ENCODE data around the gene DIP2A. TPM values are rescaled to one million over a fixed set of nuclear protein-coding genes. Genes with fewer than 3 reads are reported as not detected.

Gene DIP2A
- polyA plus RNA-seq, 1 donor from 2014 or later = 45.0 TPM

- H3K27me3 ChIP-seq (ENCODE audit: insufficient read depth, low read depth, low read length) = no peaks in the 10 kb centered on the region
- no peaks in the 10 kb centered on the region for H3K36me3 ChIP-seq (ENCODE audit: insufficient read depth, low read length)
- no peaks in the 10 kb centered on the region for H3F3A ChIP-seq (ENCODE audit: insufficient read depth, low read length, poor library complexity, severe bottlenecking)
- no peak overlapping the region for H3K4me2 ChIP-seq (ENCODE audit: low read length)
- H3K4me3 ChIP-seq (ENCODE audit: low read length) = no peak overlapping the region
- no peaks in the 10 kb centered on the region for H4K20me1 ChIP-seq (ENCODE audit: insufficient read depth)
- H3K9me2 ChIP-seq (ENCODE audit: insufficient read depth, low read length) = no peaks in the 10 kb centered on the region
- H3K27ac ChIP-seq (ENCODE audit: low read length) = no peak overlapping the region
- no peaks in the 10 kb centered on the region for H3K9me3 ChIP-seq (ENCODE audit: low read length)
- no peaks in the 10 kb centered on the region for H3K79me2 ChIP-seq (replicated peaks; ENCODE audit: insufficient read depth, low read length)
- TF ChIP-seq CTCF (IDR thresholded peaks at IDR 0.05; ENCODE audit: poor library complexity, severe bottlenecking) = no peak
- TF ChIP-seq TAF1 (IDR thresholded peaks at IDR 0.05; ENCODE audit: low read depth) = no peak
- no peak for TF ChIP-seq EZH2 (IDR thresholded peaks at IDR 0.05; ENCODE audit: borderline replicate concordance, insufficient read depth, low read length, poor library complexity, severe bottlenecking)
- TF ChIP-seq RAD21 (conservative IDR thresholded peaks at IDR 0.05) = no peak
- TF ChIP-seq POLR2AphosphoS5 (IDR thresholded peaks at IDR 0.05) = no peak
- TF ChIP-seq REST (IDR thresholded peaks at IDR 0.05; ENCODE audit: borderline replicate concordance) = no peak
- no peak for TF ChIP-seq SMC3 (conservative IDR thresholded peaks at IDR 0.05; ENCODE audit: poor library complexity)
- TF ChIP-seq EP300 (conservative IDR thresholded peaks at IDR 0.05; ENCODE audit: poor library complexity, severe bottlenecking) = no peak
- no peak overlapping the region for H2AFZ ChIP-seq (ENCODE audit: low read depth, low read length)
- no peak overlapping the region for H3K9ac ChIP-seq (ENCODE audit: low read length)
Observed at GRCh38 chr21:46439906-46440305, 18.8 kb upstream of the DIP2A start.

- Histone ChIP-seq H3K36me3 (ENCODE audit: insufficient read depth, low read length) (no peaks in the 10 kb centered on the region), H3K9me2 (ENCODE audit: insufficient read depth, low read length) (no peaks in the 10 kb centered on the region), H3K4me3 (ENCODE audit: low read length) (no peak overlapping the region), H3K4me2 (ENCODE audit: low read length) (no peak overlapping the region), H3K27me3 (ENCODE audit: insufficient read depth, low read depth, low read length) (no peaks in the 10 kb centered on the region), H2AFZ (ENCODE audit: low read depth, low read length) (no peak overlapping the region), H3K27ac (ENCODE audit: low read length) (no peak overlapping the region), H4K20me1 (ENCODE audit: insufficient read depth) (no peaks in the 10 kb centered on the region), H3K9ac (ENCODE audit: low read length) (no peak overlapping the region), H3K79me2 (replicated peaks; ENCODE audit: insufficient read depth, low read length) (no peaks in the 10 kb centered on the region), H3K9me3 (ENCODE audit: low read length) (no peaks in the 10 kb centered on the region), H3F3A (ENCODE audit: insufficient read depth, low read length, poor library complexity, severe bottlenecking) (no peaks in the 10 kb centered on the region)
- TF ChIP-seq REST (IDR thresholded peaks at IDR 0.05; ENCODE audit: borderline replicate concordance) (no peak), TAF1 (IDR thresholded peaks at IDR 0.05; ENCODE audit: low read depth) (no peak), RAD21 (conservative IDR thresholded peaks at IDR 0.05) (no peak), EZH2 (IDR thresholded peaks at IDR 0.05; ENCODE audit: borderline replicate concordance, insufficient read depth, low read length, poor library complexity, severe bottlenecking) (no peak), MXI1 (conservative IDR thresholded peaks at IDR 0.05; ENCODE audit: poor library complexity, severe bottlenecking) (no peak), POLR2AphosphoS5 (IDR thresholded peaks at IDR 0.05) (no peak), CTCF (IDR thresholded peaks at IDR 0.05; ENCODE audit: poor library complexity, severe bottlenecking) (no peak), SMC3 (conservative IDR thresholded peaks at IDR 0.05; ENCODE audit: poor library complexity) (no peak)
Observed at GRCh38 chr21:46441331-46441730, 17.4 kb upstream of the DIP2A start.
